Measurements from ENCODE around the gene ZNF830.

Gene ZNF830

GRCh38 chr17:35010093-35010492 is 48.8 kb downstream of the ZNF830 start:
- CTCF ChIA-PET: interaction anchor here (0.7 to 3.9 kb wide), 6 partner anchors 8 to 1232 kb away, joined by 3 to 19 read pairs (median 5); partner anchors contain the start of gene RFFL
- DNase-seq: no peak
- peaks cover 17 to 73% (median 43%) of the 10 kb centered on the region in 4 experiments for H3K36me3 ChIP-seq (ENCODE audit: control insufficient read depth in 4 of 4, insufficient read depth in 4 of 4, low read length in 3 of 4)

DNA sequence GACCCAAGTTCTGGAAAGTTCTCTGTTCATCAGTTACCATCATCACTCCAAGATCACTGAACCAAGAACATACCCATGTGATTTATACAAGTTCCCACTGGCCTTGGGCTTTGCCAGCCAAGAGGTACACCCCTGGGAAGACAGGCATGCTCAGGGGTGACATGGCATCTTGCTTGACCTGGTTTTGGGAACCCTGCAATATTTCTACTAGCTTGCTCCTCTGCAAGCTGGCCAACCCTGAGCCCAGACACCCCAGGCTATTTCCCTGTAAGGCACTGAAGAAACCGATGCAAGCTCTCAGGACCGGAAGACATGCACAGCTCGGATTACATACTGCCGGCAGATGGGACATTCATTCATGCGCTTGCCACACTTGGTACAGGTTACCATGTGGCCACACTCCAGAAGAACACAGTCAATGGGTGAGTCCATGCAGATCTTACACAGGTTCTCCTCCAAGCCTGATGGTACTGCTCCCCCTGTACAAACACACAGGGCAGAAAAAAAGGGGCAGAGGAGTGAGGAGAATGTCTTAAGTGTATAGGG is 50.4 kb downstream of the ZNF830 start:
- Histone ChIP-seq H3K27me3 (replicated peaks in 2 of 5; ENCODE audit: control insufficient read depth in 4 of 5, insufficient read depth in 5 of 5, low read length in 4 of 5) (no peaks in the 10 kb centered on the region), H3K36me3 (ENCODE audit: control insufficient read depth in 4 of 4, insufficient read depth in 4 of 4, low read length in 3 of 4) (peaks cover 20 to 78% (median 44%) of the 10 kb centered on the region in 4 experiments), H3K27ac (ENCODE audit: insufficient read depth in 1 of 2, low read depth in 1 of 2, low read length in 2 of 2, poor library complexity in 1 of 2, severe bottlenecking in 2 of 2) (no peak overlapping the region), H3K4me3 (ENCODE audit: control insufficient read depth in 1 of 7, extremely low read depth in 1 of 7, insufficient read depth in 4 of 7, low read depth in 2 of 7, low read length in 6 of 7) (no peak overlapping the region), H3K9me3 (ENCODE audit: control extremely low read depth in 1 of 5, control insufficient read depth in 4 of 5, insufficient read depth in 2 of 5, low read depth in 1 of 5, low read length in 4 of 5) (no peaks in the 10 kb centered on the region), H3K4me1 (ENCODE audit: control extremely low read depth in 1 of 4, control insufficient read depth in 4 of 4, insufficient read depth in 4 of 4, low read length in 3 of 4) (no peaks in the 10 kb centered on the region)
- CTCF ChIA-PET: interaction anchor here (0.9 to 1.7 kb wide), 2 partner anchors 15 to 23 kb away, joined by 3 to 5 read pairs; no protein-coding TSS in a partner anchor
- WGBS (ENCODE audit: insufficient coverage): 95% methylated on average over 5 of the region's 5 CpGs
- DNase-seq: no peak
- POLR2A ChIA-PET: no interaction called here

More at GRCh38 chr17:35010093-35010492, 48.8 kb downstream of the ZNF830 start:
- H3K27ac ChIP-seq (ENCODE audit: insufficient read depth in 1 of 2, low read depth in 1 of 2, low read length in 2 of 2, poor library complexity in 1 of 2, severe bottlenecking in 2 of 2): no peak overlapping the region
- WGBS (ENCODE audit: insufficient coverage): 92% methylated on average over 2 of the region's 3 CpGs
- no peaks in the 10 kb centered on the region for H3K27me3 ChIP-seq (replicated peaks in 2 of 5; ENCODE audit: control insufficient read depth in 4 of 5, insufficient read depth in 5 of 5, low read length in 4 of 5)
- no peaks in the 10 kb centered on the region for H3K9me3 ChIP-seq (ENCODE audit: control extremely low read depth in 1 of 5, control insufficient read depth in 4 of 5, insufficient read depth in 2 of 5, low read depth in 1 of 5, low read length in 4 of 5)
- no peaks in the 10 kb centered on the region for H3K4me1 ChIP-seq (ENCODE audit: control extremely low read depth in 1 of 4, control insufficient read depth in 4 of 4, insufficient read depth in 4 of 4, low read length in 3 of 4)
- H3K4me3 ChIP-seq (ENCODE audit: control insufficient read depth in 1 of 7, extremely low read depth in 1 of 7, insufficient read depth in 4 of 7, low read depth in 2 of 7, low read length in 6 of 7): no peak overlapping the region
- POLR2A ChIA-PET: interaction anchor here (1.2 kb wide), 1 partner anchor 54 kb away, joined by 3 read pairs; no protein-coding TSS in a partner anchor
